Epithelial cell of esophagus (primary cell): Measurements from ENCODE around the gene MICU1.
"Not testable (repeated sequence)": the region's sequence is repeated elsewhere in the genome, so short reads cannot be mapped to it uniquely, and the experiment has no call there.

ENCODE experiments used
- DNase-seq: peaks from one replicate; pipeline ENCODE4 v3.0.0; 2010; ENCODE audit warnings: low read depth
- H3K4me3 ChIP-seq: 2 replicates; pipeline ENCODE4 v1.5.1; 2011; ENCODE audit warnings: mild to moderate bottlenecking, low read length, control low read depth
- TF ChIP-seq, protein P1 (sequence below): IDR thresholded peaks from 2 replicates; pipeline ENCODE4 v1.5.1; 2011; ENCODE audit warnings: low read depth, mild to moderate bottlenecking, low read length, control low read depth, inconsistent platforms; ENCODE audit not compliant: insufficient read depth; ENCODE audit errors: missing control alignments

MICU1 gene, protein sequence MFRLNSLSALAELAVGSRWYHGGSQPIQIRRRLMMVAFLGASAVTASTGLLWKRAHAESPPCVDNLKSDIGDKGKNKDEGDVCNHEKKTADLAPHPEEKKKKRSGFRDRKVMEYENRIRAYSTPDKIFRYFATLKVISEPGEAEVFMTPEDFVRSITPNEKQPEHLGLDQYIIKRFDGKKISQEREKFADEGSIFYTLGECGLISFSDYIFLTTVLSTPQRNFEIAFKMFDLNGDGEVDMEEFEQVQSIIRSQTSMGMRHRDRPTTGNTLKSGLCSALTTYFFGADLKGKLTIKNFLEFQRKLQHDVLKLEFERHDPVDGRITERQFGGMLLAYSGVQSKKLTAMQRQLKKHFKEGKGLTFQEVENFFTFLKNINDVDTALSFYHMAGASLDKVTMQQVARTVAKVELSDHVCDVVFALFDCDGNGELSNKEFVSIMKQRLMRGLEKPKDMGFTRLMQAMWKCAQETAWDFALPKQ

DNA sequence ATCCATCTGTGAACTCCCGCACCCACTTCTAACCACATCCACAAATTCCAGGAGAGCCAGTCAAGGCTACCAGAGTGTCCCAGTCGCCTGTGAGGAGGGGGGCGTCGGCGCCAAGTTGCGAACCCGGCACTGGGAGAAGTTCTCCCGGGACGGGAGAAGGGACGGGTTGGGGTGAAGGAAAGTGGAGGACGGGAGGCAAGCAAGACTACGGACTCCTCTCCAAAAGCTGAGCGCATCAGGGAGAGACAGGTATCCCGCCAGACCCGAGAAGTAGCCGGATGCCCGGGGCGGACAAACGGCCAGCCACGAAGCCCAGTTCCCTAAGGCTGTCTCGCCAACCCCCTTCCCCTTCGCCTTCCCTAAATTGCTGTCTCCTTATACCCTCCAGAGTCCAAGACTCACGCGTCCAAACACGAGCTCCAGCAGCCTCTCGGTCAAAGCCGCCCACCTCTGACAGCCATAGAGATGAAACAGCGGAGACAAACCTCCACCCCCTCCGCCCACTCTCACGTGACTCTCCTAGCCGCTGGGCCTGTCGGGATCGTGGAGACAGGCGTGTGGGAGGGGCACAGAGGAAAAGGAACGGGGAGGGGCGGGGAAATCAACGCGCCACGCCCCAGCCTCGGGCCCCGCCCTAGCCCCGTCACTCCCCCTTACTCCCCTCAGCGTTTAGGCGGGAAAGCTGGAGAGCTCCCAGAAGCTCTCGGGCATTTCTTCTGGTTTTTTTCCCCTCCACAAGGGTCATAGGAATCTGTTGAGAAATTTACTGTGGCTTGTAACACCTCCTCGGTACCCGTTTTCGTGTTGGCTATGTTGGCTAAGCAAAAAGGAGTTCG lies at the start of gene MICU1:
Gene MICU1, minus strand, starts transcription at position 472 of the 836 bp plus-strand sequence. CDS start 59,286 bp downstream, outside the sequence.
- peak; percentile 96 for DNase-seq
- TF ChIP-seq, protein P1, sequence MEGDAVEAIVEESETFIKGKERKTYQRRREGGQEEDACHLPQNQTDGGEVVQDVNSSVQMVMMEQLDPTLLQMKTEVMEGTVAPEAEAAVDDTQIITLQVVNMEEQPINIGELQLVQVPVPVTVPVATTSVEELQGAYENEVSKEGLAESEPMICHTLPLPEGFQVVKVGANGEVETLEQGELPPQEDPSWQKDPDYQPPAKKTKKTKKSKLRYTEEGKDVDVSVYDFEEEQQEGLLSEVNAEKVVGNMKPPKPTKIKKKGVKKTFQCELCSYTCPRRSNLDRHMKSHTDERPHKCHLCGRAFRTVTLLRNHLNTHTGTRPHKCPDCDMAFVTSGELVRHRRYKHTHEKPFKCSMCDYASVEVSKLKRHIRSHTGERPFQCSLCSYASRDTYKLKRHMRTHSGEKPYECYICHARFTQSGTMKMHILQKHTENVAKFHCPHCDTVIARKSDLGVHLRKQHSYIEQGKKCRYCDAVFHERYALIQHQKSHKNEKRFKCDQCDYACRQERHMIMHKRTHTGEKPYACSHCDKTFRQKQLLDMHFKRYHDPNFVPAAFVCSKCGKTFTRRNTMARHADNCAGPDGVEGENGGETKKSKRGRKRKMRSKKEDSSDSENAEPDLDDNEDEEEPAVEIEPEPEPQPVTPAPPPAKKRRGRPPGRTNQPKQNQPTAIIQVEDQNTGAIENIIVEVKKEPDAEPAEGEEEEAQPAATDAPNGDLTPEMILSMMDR: no peak
- H3K4me3 ChIP-seq: peak within 1 kb of the TSS; percentile 99

DNA sequence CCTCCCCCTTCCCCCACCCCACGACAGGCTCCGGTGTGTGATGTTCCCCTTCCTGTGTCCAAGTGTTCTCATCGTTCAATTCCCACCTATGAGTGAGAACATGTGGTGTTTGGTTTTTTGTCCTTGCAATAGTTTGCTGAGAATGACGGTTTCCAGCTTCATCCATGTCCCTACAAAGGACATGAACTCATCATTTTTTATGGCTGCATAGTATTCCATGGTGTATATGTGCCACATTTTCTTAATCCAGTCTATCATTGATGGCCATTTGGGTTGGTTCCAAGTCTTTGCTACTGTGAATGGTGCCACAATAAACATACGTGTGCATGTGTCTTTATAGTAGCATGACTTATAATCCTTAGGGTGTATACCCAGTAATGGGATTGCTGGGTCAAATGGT lies 48.3 kb upstream of the MICU1 start:
- H3K4me3 ChIP-seq, DNase-seq: not testable (repeated sequence)

- no peak overlapping the region for H3K4me3 ChIP-seq
- no peak for DNase-seq
- TF ChIP-seq, protein P1: no peak
Observed at GRCh38 chr10:72673280-72673679, 47.4 kb upstream of the MICU1 start.

GRCh38 chr10:72667207-72667864 lies 41.5 kb upstream of the MICU1 start:
- TF ChIP-seq, protein P1: no peak
- no peak overlapping the region for H3K4me3 ChIP-seq
- peak; percentile 15 for DNase-seq

- no peak overlapping the region for H3K4me3 ChIP-seq
- peak; percentile 93 for DNase-seq
- TF ChIP-seq, protein P1: no peak
Observed at GRCh38 chr10:72665925-72666324, 40.0 kb upstream of the MICU1 start.

- H3K4me3 ChIP-seq: no peak overlapping the region
- TF ChIP-seq, protein P1: no peak
- no peak for DNase-seq
Observed at GRCh38 chr10:72663971-72664370, 38.1 kb upstream of the MICU1 start.

GRCh38 chr10:72661431-72661830 lies 35.6 kb upstream of the MICU1 start:
- no peak overlapping the region for H3K4me3 ChIP-seq
- no peak for DNase-seq
- TF ChIP-seq, protein P1: no peak
